ENCODE measurements around the gene IL16. TPM values are rescaled to one million over a fixed set of nuclear protein-coding genes. Genes with fewer than 3 reads are reported as not detected.

IL16 gene
- total RNA-seq, result 3.3 and 6.2 TPM in 2 replicates

DNA sequence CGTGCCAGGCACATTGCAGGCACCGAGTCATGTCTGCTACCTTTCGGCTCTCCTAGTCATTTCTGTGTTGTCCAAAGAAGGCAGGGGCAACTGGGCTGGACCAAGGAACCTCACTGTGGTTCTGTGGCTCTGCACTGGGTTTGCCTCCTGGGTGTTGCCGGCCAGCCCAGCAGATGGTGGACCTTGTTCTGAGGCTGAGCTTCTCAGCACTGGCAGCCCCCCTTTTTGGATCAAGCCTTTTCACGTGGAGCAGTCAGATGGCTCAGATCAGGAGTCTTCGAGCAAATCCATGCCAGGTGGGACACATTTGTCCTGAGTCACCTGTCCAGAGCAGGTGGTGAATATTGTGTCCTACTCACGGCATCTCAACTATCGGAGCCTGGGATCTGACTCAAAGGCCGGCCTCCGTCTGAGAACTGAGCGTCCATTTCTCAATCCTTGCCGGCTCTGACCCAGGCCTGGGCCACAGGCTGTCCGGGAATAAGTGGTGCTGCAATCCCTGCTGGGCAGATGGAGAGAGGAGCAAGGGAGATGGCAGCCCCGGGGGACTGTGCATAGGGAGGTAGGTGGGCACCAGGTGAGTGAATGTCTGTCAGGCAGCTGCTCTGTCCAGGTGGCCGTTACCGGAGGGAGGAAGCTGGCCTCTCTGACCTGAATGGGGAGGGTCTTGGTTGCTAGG is at the start of gene IL16:
IL16 (plus strand) TSS at position 304 of the 679 bp plus-strand sequence. CDS start 28,521 bp downstream, outside the sequence.

DNA sequence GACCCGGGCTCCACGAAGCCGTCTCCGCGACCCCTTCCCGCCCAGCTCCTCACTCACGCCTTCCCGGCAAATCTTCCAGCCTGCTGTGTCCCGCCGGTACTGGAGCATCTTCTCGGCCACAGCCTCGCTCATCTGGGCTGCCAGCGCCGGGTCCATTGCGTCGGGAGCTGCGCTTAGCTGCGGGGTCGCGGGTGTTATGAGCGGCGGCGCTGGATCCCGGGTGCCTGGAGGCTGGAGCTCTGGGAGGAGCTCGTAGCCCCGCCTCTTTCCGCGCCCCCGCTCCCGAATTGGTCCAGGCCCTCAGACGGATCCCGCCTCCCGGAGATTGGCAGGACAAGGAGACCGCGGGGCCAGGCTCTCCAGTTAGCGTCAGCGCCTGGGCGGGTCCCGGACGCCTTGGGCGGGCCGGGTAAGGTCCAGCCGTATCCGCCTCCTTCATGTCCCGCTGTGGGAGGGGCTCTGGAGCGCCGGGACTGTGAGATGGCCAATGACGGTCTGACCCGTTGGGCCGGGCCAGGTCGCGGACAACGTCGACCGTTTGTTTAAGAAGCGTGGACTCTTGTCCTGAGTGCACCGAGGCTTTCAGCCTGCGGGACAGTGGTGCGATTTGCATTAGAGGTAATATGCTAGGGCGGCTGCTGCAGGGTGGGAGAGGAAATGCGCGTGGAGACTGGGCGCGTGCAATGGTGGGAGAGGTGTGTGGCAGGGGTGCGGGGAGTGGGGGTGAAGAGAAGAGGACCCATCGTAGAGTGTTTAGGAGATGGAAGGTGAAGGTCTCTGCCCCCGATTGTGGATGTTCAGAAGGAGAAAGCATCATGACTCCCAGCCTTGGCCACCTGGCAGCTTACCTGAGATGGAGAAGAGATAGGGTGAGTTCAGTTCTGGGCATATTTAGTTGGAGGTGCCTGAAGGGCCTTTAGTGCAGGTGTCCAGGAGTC is 127.5 kb downstream of the IL16 start, which contains the start of gene STARD5:
STARD5 (minus strand) TSS at position 198 of the 938 bp plus-strand sequence; CDS start at position 156, 42 bp downstream.

Other genes with a start within 250 kb of the IL16 start
- gene MESD, start 207.1 kb upstream of the IL16 start, total RNA-seq, result 13.3 and 15.4 TPM in 2 replicates
- gene TLNRD1, start 196.0 kb upstream of the IL16 start, total RNA-seq, result 9.2 and 9.5 TPM in 2 replicates
- gene CFAP161, start 62.6 kb upstream of the IL16 start, total RNA-seq, result 0.43 and 0.54 TPM in 2 replicates
- 2.1 and 2.2 TPM in 2 replicates for gene STARD5, start 127.3 kb downstream of the IL16 start, total RNA-seq
- gene TMC3, start 177.3 kb downstream of the IL16 start, total RNA-seq, result not detected in 2 replicates

All from dermis lymphatic vessel endothelial cell (primary cell).